ACC112 (cell line): ENCODE results near the gene IQCB1.

ENCODE experiments used
- H2AFZ ChIP-seq: fragments of 200-600 bp; sonication (generic); one replicate; pipeline ENCODE4 v1.6.0; 2017; ENCODE audit warnings: antibody characterized with exemption, low read length; ENCODE audit not compliant: unreplicated experiment
- H3K27ac ChIP-seq: fragments of 200-600 bp; sonication (generic); 2 replicates; pipeline ENCODE4 v1.5.1; 2014; ENCODE audit warnings: low read depth, mild to moderate bottlenecking, antibody characterized with exemption, low read length, moderate library complexity
- H3K27me3 ChIP-seq: fragments of 200-600 bp; sonication (generic); 2 replicates; pipeline ENCODE4 v1.6.1; 2014; ENCODE audit warnings: mild to moderate bottlenecking, antibody characterized with exemption, low read length, moderate library complexity, mixed read lengths; ENCODE audit not compliant: insufficient read depth
- H3K36me3 ChIP-seq: fragments of 200-600 bp; sonication (generic); 2 replicates; pipeline ENCODE4 v1.6.1; 2016; ENCODE audit warnings: mild to moderate bottlenecking, antibody characterized with exemption, low read length, moderate library complexity, mixed read lengths; ENCODE audit not compliant: insufficient read depth
- H3K4me1 ChIP-seq: fragments of 200-600 bp; sonication (generic); one replicate; pipeline ENCODE4 v1.6.1; 2016; ENCODE audit warnings: low read length, mixed read lengths; ENCODE audit not compliant: insufficient read depth, unreplicated experiment, control insufficient read depth
- H3K4me3 ChIP-seq: fragments of 200-600 bp; sonication (generic); 2 replicates; pipeline ENCODE4 v1.5.1; 2014; ENCODE audit warnings: mild to moderate bottlenecking, low read depth, low read length
- H3K79me2 ChIP-seq: fragments of 200-600 bp; sonication (generic); one replicate; pipeline ENCODE4 v1.6.0; 2016; ENCODE audit warnings: low read length; ENCODE audit not compliant: control insufficient read depth, unreplicated experiment, insufficient read depth

The IQCB1 gene

GRCh38 chr3:121852256-121852655 lies 17.4 kb upstream of the IQCB1 start:
- no peaks in the 10 kb centered on the region for H3K79me2 ChIP-seq
- H2AFZ ChIP-seq: no peak overlapping the region
- no peaks in the 10 kb centered on the region for H3K27me3 ChIP-seq
- no peak overlapping the region for H3K27ac ChIP-seq
- H3K4me1 ChIP-seq: no peaks in the 10 kb centered on the region
- H3K4me3 ChIP-seq: no peak overlapping the region
- H3K36me3 ChIP-seq: no peaks in the 10 kb centered on the region

- H3K27me3 ChIP-seq: no peaks in the 10 kb centered on the region
- H3K79me2 ChIP-seq: no peaks in the 10 kb centered on the region
- H2AFZ ChIP-seq: no peak overlapping the region
- no peak overlapping the region for H3K27ac ChIP-seq
- no peaks in the 10 kb centered on the region for H3K36me3 ChIP-seq
- no peak overlapping the region for H3K4me3 ChIP-seq
- H3K4me1 ChIP-seq: no peaks in the 10 kb centered on the region
Observed at GRCh38 chr3:121844892-121845291, 10.0 kb upstream of the IQCB1 start.

- H3K36me3 ChIP-seq: no peaks in the 10 kb centered on the region
- no peak overlapping the region for H3K4me3 ChIP-seq
- no peaks in the 10 kb centered on the region for H3K79me2 ChIP-seq
- H3K4me1 ChIP-seq: no peaks in the 10 kb centered on the region
- H3K27ac ChIP-seq: no peak overlapping the region
- no peak overlapping the region for H2AFZ ChIP-seq
- peaks cover 5% of the 10 kb centered on the region; the same call in 1 of the 2 replicates for H3K27me3 ChIP-seq
Observed at GRCh38 chr3:121839962-121840361, 5.1 kb upstream of the IQCB1 start.

- no peak overlapping the region for H3K27ac ChIP-seq
- H3K36me3 ChIP-seq: peaks cover 8% of the 10 kb centered on the region
- H3K27me3 ChIP-seq: peaks cover 5% of the 10 kb centered on the region; the same call in 1 of the 2 replicates
- H3K4me1 ChIP-seq: peaks cover 12% of the 10 kb centered on the region
- no peak overlapping the region for H2AFZ ChIP-seq
- H3K79me2 ChIP-seq: peaks cover 20% of the 10 kb centered on the region
- H3K4me3 ChIP-seq: no peak overlapping the region
Observed at GRCh38 chr3:121836481-121836880, 1.6 kb upstream of the IQCB1 start.

- Histone ChIP-seq H3K27ac (no peak overlapping the region), H3K4me3 (peak overlapping the region; percentile 94; the same call in 1 of the 2 replicates), H3K79me2 (peaks cover 20% of the 10 kb centered on the region), H3K27me3 (peaks cover 5% of the 10 kb centered on the region; the same call in 1 of the 2 replicates), H3K4me1 (peaks cover 12% of the 10 kb centered on the region), H3K36me3 (peaks cover 8% of the 10 kb centered on the region), H2AFZ (no peak overlapping the region)
Observed at GRCh38 chr3:121836064-121836463, 1.2 kb upstream of the IQCB1 start.

- H3K4me3 ChIP-seq: peak overlapping the region; percentile 94
- peaks cover 8% of the 10 kb centered on the region for H3K36me3 ChIP-seq
- H2AFZ ChIP-seq: peak overlapping the region; percentile 97
- peaks cover 12% of the 10 kb centered on the region for H3K4me1 ChIP-seq
- peaks cover 5% of the 10 kb centered on the region; the same call in 1 of the 2 replicates for H3K27me3 ChIP-seq
- H3K27ac ChIP-seq: no peak overlapping the region
- peaks cover 20% of the 10 kb centered on the region for H3K79me2 ChIP-seq
Observed at GRCh38 chr3:121835465-121835801, 573 bp upstream of the IQCB1 start.

- Histone ChIP-seq H3K27ac (peak overlapping the region; percentile 21; the same call in 1 of the 2 replicates), H3K36me3 (peaks cover 8% of the 10 kb centered on the region), H3K79me2 (peaks cover 20% of the 10 kb centered on the region), H3K27me3 (peaks cover 5% of the 10 kb centered on the region; the same call in 1 of the 2 replicates), H3K4me1 (peaks cover 12% of the 10 kb centered on the region), H2AFZ (peak overlapping the region; percentile 97), H3K4me3 (peak overlapping the region; percentile 94)
Observed at GRCh38 chr3:121834157-121834670, 646 bp downstream of the IQCB1 start.

- peaks cover 71% of the 10 kb centered on the region for H3K36me3 ChIP-seq
- H3K4me1 ChIP-seq: no peaks in the 10 kb centered on the region
- H3K4me3 ChIP-seq: no peak overlapping the region
- H3K27ac ChIP-seq: no peak overlapping the region
- no peaks in the 10 kb centered on the region for H3K27me3 ChIP-seq
- H2AFZ ChIP-seq: no peak overlapping the region
- peaks cover 2% of the 10 kb centered on the region for H3K79me2 ChIP-seq
Observed at GRCh38 chr3:121822973-121823372, 11.9 kb downstream of the IQCB1 start.

GRCh38 chr3:121821421-121822199 lies 13.2 kb downstream of the IQCB1 start:
- Histone ChIP-seq H3K27me3 (no peaks in the 10 kb centered on the region), H3K4me1 (no peaks in the 10 kb centered on the region), H3K79me2 (peaks cover 2% of the 10 kb centered on the region), H3K36me3 (peaks cover 67% of the 10 kb centered on the region), H2AFZ (no peak overlapping the region), H3K27ac (peak overlapping the region; percentile 26), H3K4me3 (no peak overlapping the region)

- peaks cover 45% of the 10 kb centered on the region for H3K36me3 ChIP-seq
- H3K4me1 ChIP-seq: no peaks in the 10 kb centered on the region
- no peak overlapping the region for H3K4me3 ChIP-seq
- no peak overlapping the region for H3K27ac ChIP-seq
- H2AFZ ChIP-seq: no peak overlapping the region
- H3K79me2 ChIP-seq: peaks cover 2% of the 10 kb centered on the region
- no peaks in the 10 kb centered on the region for H3K27me3 ChIP-seq
Observed at GRCh38 chr3:121819236-121819635, 15.6 kb downstream of the IQCB1 start.

- no peaks in the 10 kb centered on the region for H3K27me3 ChIP-seq
- no peak overlapping the region for H2AFZ ChIP-seq
- H3K27ac ChIP-seq: no peak overlapping the region
- H3K36me3 ChIP-seq: peaks cover 39% of the 10 kb centered on the region
- peaks cover 2% of the 10 kb centered on the region for H3K79me2 ChIP-seq
- no peak overlapping the region for H3K4me3 ChIP-seq
- no peaks in the 10 kb centered on the region for H3K4me1 ChIP-seq
Observed at GRCh38 chr3:121818578-121818977, 16.3 kb downstream of the IQCB1 start.
